Nephron (organoid): ENCODE data around the gene ZNF79.

Experiments
- H3K27ac Mint-ChIP-seq, 3 experiments: 2 replicates each; pipeline ENCODE4 v1.8.0; 2020; ENCODE audit warnings: mixed read lengths in 3 of 3, mild to moderate bottlenecking in 2 of 3, moderate library complexity in 1 of 3
- H3K27me3 Mint-ChIP-seq: 2 replicates; pipeline ENCODE4 v1.8.0; 2021; ENCODE audit warnings: low read depth, mild to moderate bottlenecking, moderate library complexity, mixed read lengths
- H3K36me3 Mint-ChIP-seq: 2 replicates; pipeline ENCODE4 v1.8.0; 2020; ENCODE audit warnings: low read depth, mixed read lengths
- H3K4me1 Mint-ChIP-seq: 2 replicates; pipeline ENCODE4 v1.8.0; 2020; ENCODE audit warnings: mixed read lengths
- H3K4me3 Mint-ChIP-seq, 3 experiments: 2 replicates each; pipeline ENCODE4 v1.8.0; 2020; ENCODE audit warnings: mild to moderate bottlenecking in 3 of 3, mixed read lengths in 3 of 3, moderate library complexity in 2 of 3
- H3K9me3 Mint-ChIP-seq: 2 replicates; pipeline ENCODE4 v1.8.0; 2020; ENCODE audit warnings: mixed read lengths
- TF ChIP-seq, protein P1 (sequence below), 3 experiments: fragments of 200-600 bp; sonication (generic); IDR thresholded peaks; one replicate each; pipeline ENCODE4 v1.5.0; 2021; ENCODE audit warnings: antibody characterized with exemption in 3 of 3; ENCODE audit not compliant: unreplicated experiment in 3 of 3

Gene ZNF79

DNA sequence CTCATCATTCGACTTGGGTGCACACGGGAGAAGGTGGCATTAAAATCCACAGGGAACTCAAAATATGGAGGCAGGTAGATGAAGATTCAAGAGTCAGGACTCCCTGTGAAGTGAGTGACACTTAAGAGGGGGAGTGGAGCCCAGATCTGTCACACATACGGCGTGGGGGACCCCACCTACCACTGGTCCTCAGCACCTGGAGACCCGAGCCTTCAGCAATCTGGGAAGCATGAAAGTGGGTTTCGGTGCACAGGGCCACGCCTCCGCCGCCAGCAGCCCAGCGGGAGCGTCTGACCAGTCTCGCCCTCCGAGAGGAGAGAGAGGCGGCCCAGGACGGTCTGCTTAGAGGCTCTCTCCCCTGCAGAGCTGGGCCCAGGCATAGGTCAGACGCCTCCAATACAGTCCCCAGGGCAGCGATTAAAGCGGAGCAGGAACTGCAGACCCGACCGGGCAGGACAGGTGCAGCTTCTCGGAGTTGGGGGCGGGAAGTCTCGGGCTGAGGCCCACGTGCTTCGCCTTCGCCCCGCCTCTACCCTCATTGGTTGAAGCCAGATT, 27.9 kb upstream of the ZNF79 start:
- no peaks in the 10 kb centered on the region for H3K27me3 Mint-ChIP-seq
- TF ChIP-seq, protein P1, sequence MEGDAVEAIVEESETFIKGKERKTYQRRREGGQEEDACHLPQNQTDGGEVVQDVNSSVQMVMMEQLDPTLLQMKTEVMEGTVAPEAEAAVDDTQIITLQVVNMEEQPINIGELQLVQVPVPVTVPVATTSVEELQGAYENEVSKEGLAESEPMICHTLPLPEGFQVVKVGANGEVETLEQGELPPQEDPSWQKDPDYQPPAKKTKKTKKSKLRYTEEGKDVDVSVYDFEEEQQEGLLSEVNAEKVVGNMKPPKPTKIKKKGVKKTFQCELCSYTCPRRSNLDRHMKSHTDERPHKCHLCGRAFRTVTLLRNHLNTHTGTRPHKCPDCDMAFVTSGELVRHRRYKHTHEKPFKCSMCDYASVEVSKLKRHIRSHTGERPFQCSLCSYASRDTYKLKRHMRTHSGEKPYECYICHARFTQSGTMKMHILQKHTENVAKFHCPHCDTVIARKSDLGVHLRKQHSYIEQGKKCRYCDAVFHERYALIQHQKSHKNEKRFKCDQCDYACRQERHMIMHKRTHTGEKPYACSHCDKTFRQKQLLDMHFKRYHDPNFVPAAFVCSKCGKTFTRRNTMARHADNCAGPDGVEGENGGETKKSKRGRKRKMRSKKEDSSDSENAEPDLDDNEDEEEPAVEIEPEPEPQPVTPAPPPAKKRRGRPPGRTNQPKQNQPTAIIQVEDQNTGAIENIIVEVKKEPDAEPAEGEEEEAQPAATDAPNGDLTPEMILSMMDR (IDR thresholded peaks at IDR 0.05; ENCODE audit: unreplicated experiment in 3 of 3): no peak
- H3K9me3 Mint-ChIP-seq: no peaks in the 10 kb centered on the region
- peaks cover 6% of the 10 kb centered on the region for H3K36me3 Mint-ChIP-seq
- H3K27ac Mint-ChIP-seq: peak overlapping the region in 2 of 3 experiments; percentile 50 to 58
- peak overlapping the region; percentile 65 to 85 (median 85) for H3K4me3 Mint-ChIP-seq
- H3K4me1 Mint-ChIP-seq: peaks cover 11% of the 10 kb centered on the region

GRCh38 chr9:127396808-127397645, 27.2 kb upstream of the ZNF79 start, which contains the start of gene SLC2A8:
Gene SLC2A8 (plus strand): TSS chr9:127397169. CDS start chr9:127397231, 62 bp downstream.
- H3K27ac Mint-ChIP-seq: peak within 1 kb of the TSS in 2 of 3 experiments; percentile 50 to 58
- TF ChIP-seq, protein P1 (IDR thresholded peaks at IDR 0.05; ENCODE audit: unreplicated experiment in 3 of 3): no peak
- peaks cover 11% of the 10 kb centered on the region for H3K4me1 Mint-ChIP-seq
- H3K4me3 Mint-ChIP-seq: peak within 1 kb of the TSS; percentile 85 to 91 (median 88)
- H3K27me3 Mint-ChIP-seq: no peaks in the 10 kb centered on the region
- H3K9me3 Mint-ChIP-seq: no peaks in the 10 kb centered on the region
- H3K36me3 Mint-ChIP-seq: peaks cover 4% of the 10 kb centered on the region

- Mint-ChIP-seq H3K27me3 (no peaks in the 10 kb centered on the region), H3K9me3 (no peaks in the 10 kb centered on the region), H3K4me1 (peaks cover 11% of the 10 kb centered on the region), H3K4me3 (peak overlapping the region; percentile 85 to 91 (median 88)), H3K36me3 (no peaks in the 10 kb centered on the region), H3K27ac (peak overlapping the region in 1 of 3 experiments; percentile 42)
- TF ChIP-seq, protein P1 (IDR thresholded peaks at IDR 0.05; ENCODE audit: unreplicated experiment in 3 of 3): peak; percentile 31 to 52 (median 36)
These were observed 26.4 kb upstream of the ZNF79 start for GRCh38 chr9:127397646-127398274.

DNA sequence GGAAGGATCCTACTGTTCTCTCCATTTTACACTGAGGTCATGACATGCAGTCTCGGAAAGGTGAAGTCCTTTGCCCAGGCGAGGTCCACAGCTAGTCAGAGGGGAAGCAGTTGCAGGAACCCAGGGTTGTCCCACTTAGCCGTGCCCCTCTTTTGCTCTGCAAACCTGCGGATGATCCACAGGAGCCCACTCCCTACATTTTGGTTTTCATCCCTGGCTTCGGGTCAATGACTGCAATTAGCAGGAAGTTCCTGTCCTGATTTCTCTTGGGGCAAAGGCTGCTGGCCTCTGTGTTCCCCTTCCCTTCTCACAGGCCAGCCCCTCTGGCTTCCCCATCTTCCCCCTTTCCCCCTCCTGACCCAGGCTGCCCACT, 25.9 kb upstream of the ZNF79 start:
- Mint-ChIP-seq H3K27ac (peak overlapping the region in 1 of 3 experiments; percentile 42), H3K36me3 (no peaks in the 10 kb centered on the region), H3K27me3 (no peaks in the 10 kb centered on the region), H3K9me3 (no peaks in the 10 kb centered on the region), H3K4me1 (peaks cover 8% of the 10 kb centered on the region), H3K4me3 (peak overlapping the region; percentile 83 to 91 (median 88))
- TF ChIP-seq, protein P1 (IDR thresholded peaks at IDR 0.05; ENCODE audit: unreplicated experiment in 3 of 3): peak in 1 of 3 experiments; percentile 4

DNA sequence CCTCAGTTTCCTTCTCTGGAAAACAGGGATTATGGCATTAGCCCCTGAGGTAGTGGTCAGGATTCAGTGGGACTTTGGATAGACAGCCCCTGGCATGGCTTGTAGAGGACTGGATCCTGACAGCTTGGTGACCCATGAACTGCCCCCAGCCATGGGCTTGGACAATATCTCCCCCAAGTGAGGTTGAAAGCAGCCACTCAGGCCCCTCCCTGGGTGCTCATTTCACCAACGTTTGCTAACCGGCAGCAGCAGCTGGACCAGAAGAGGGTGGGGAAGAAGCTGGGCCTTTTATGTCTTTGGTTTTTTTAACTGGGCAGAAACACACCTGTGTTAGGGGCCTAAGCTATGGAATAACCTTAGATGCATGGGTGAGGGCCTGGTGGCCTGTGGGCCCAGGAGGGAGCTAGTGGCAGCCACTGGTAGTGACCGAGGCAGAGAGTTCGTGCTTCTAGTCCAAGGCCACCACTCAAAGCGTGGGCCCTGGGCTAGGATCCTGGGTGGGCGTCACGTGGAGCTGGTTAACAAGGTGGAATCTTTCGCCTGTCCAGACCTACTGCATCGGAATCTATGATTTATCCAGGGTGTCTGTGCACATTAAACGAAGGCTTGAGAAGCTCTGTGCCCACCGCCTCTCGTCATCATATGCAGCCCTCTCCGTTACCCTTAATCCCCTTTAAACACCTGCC, 25.3 kb upstream of the ZNF79 start:
- Mint-ChIP-seq H3K4me3 (peak overlapping the region; percentile 83 to 91 (median 88)), H3K27me3 (no peaks in the 10 kb centered on the region), H3K4me1 (peaks cover 2% of the 10 kb centered on the region), H3K36me3 (no peaks in the 10 kb centered on the region), H3K27ac (no peak overlapping the region), H3K9me3 (no peaks in the 10 kb centered on the region)
- TF ChIP-seq, protein P1 (IDR thresholded peaks at IDR 0.05; ENCODE audit: unreplicated experiment in 3 of 3): no peak
